H4 (cell line): ENCODE data around the gene PTPRN2. TPM values are rescaled to one million over a fixed set of nuclear protein-coding genes. Genes with fewer than 3 reads are reported as not detected.
"Not testable (repeated sequence)": the region's sequence is repeated elsewhere in the genome, so short reads cannot be mapped to it uniquely, and the experiment has no call there.

Experiments
- DNase-seq: peaks from one replicate; pipeline ENCODE4 v3.0.0-alpha.2; 2015; ENCODE audit warnings: low spot score
- total RNA-seq: library from RNA; depleted of rRNA; stranded (reverse); fragments of >200 nt; shearing (Covaris generic); gene quantifications from 2 replicates; pipeline ENCODE4 v1.2.3, GENCODE V29; 2014

Gene PTPRN2
- total RNA-seq, 1 experiment from 2014 or later, result 0.97 TPM

DNA sequence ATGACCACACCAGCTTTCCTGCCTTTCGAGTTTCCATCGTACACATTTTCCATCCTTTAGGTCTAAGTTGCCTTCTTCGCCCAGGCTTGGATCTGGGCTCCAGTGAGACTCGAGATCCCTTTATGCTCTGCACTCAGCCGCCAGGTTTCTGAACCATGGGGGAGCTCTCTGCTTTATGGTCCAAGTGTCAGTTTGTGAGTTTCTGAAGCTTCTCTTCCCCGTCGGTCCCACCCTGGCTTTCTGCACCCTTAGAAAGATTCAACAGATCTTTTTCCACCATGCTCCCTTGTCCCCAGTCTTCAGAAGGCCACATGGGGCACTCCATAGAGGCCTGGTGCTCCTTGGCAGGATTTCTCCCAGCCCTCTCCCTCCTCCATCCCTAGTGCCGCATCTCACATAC lies 402.0 kb downstream of the PTPRN2 start:
- DNase-seq, result no peak

DNA sequence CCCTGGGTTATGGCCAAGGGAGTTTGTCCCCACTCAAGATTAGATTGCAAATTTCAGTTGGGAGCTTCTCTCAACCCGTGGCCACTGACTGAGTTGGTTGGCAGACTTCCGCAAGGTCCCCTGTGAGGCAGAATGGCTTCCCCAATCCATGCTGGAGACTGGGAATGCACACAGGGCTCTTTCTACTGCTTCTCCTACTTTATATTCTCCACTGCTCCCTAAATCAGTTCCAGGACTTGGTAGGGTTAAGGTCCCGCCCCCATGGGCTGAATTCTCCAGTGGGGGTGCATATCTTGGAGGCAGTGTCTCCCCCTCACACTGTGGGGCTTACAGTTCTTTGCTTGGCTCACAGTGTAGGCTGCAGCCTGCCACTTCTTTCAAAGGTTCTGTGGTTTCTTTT lies 404.2 kb downstream of the PTPRN2 start:
- DNase-seq, result no peak

DNA sequence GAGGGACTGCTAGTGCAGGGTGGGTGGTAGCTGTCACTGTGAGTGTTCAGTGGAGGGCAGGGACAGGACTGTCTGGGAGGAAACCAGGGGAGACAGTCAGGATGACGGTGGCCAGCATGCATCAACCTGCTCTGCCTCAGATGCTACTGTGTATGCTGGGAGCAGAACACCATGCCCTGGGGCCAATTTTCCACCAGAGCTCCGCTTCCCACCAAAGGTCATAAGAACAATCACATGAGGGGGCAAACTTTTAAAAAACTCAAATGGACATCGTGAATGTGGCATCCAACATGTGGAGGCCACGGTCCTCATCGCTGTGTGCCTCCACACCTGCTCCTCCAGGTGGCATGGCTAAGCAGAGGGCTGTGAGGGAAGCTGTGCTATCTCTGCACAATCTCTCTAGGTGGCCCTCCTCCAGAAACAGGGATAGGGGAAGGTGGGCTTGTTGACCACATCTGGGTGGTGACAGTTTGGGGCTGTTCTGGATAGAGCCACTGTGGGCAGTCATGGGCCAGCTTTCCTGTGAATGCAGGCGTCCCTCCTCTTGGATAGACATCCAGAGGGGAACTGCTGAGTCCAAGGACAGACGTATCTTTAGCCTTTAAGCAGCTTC lies 411.0 kb downstream of the PTPRN2 start:
- no peak for DNase-seq

DNA sequence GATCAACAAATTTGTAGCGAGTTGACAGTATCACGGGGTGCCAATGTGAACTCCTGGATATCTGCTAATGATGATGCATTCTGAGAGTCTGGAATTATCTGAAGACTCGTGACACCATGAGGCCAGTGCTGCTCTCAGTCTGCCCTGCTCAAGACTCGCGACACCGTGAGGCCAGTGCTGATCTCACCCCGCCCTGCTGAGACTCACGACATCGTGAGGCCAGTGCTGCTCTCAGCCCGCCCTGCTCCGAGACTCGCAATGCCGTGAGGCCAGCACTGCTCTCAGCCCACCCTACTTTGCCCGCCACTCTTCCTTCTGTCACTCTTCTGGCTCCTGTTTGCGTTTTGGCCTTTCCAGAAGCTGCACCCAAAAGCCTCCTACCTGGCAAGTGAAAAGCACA lies 411.8 kb downstream of the PTPRN2 start:
- DNase-seq, result no peak

DNA sequence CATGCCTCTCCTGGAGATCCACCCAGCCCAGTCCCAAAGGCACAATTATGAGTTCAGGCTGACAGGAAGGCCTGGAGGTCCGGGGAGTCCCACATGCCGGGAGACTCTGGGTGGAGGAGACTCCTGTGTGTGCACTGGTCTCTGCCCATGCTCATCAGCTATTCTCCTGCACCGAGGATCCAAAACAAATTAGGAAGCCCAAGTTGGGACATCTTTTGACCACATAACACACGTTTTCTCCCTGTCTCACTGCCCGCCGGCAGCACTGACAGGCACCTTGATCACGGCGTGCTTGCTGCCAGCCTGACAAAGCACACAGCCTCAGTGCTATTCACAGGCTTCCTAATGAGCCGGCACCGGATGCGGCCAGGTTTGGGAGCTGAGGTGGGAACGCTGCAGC lies 412.7 kb downstream of the PTPRN2 start:
- DNase-seq, result no peak

DNA sequence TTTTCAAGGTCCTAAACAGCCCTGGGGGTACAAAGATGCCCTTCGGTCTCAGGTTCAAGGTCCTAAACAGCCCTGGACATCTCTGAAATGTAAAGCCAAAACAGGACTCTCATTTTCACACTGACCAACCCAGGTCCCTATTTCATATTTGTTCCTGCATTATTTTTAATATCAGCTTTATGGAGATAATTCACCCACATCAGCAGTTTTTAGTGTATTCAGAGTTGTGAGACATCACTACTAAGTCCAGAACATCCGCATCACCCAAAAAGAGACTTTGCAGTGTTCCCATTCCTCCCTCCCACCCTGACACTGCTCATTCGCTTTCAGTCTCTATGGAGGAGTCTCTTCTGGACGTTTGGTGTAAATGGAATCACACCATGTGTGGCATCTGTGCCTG lies 420.2 kb downstream of the PTPRN2 start:
- no peak for DNase-seq

DNA sequence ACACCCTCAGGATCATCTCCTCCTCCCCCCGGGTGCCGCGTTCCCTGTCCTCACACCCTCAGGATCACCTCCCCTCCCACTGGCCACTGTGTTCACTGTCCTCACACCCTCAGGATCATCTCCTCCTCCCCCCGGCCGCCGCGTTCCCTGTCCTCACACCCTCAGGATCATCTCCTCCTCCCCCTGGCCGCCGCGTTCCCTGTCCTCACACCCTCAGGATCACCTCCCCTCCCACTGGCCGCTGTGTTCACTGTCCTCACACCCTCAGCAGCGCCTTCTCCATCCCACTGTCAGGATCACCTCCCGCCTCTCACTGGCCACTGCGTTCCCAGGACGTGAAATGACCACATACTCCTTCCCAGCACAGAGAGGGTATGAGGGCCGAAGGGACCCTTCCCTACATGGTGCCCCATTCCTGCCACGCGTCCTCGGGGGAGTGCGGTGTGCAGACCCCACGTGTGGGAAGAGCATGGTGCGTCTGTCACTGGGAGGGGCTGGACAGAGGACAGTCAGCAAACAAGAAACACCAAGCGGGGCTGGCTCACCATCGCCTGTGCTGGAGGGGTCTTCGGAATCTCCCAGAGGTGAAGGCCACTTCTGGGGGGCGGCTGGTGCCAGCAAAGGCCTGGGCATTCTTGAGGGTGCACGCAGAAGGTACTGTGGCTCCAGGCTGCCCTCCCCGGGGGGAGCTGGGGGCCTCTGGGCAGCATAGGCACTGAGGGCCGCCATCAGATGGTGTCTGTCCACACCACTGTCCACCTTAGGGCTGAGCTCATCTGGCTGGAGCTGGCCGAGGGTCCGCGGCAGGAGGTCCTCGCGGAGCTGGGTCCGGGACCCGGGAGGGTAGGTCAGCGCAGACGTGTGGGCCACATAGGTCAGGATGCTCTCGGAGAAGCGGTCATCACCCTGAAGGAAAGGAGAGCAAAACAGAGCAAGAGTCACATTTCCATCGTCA lies 421.0 kb downstream of the PTPRN2 start:
- no peak for DNase-seq

DNA sequence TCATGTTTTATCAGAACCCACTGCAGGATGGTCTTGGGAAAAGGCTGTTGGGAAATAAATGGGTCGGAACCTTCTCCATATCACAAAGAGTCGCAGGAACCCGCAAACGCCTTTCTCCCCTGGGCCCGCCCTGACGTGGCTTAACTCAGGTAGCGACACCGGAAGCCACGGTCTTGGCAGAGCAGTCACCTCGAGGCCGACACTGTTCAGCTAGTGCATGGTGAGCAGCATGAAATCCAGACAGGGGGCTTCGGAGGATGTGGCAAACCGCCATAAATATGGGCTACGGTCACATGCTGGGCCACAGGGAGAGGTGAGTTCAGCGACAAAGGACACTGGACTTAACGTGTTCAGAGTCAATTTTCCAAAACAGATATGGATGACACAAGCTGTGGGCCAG lies 421.9 kb downstream of the PTPRN2 start:
- no peak for DNase-seq

DNA sequence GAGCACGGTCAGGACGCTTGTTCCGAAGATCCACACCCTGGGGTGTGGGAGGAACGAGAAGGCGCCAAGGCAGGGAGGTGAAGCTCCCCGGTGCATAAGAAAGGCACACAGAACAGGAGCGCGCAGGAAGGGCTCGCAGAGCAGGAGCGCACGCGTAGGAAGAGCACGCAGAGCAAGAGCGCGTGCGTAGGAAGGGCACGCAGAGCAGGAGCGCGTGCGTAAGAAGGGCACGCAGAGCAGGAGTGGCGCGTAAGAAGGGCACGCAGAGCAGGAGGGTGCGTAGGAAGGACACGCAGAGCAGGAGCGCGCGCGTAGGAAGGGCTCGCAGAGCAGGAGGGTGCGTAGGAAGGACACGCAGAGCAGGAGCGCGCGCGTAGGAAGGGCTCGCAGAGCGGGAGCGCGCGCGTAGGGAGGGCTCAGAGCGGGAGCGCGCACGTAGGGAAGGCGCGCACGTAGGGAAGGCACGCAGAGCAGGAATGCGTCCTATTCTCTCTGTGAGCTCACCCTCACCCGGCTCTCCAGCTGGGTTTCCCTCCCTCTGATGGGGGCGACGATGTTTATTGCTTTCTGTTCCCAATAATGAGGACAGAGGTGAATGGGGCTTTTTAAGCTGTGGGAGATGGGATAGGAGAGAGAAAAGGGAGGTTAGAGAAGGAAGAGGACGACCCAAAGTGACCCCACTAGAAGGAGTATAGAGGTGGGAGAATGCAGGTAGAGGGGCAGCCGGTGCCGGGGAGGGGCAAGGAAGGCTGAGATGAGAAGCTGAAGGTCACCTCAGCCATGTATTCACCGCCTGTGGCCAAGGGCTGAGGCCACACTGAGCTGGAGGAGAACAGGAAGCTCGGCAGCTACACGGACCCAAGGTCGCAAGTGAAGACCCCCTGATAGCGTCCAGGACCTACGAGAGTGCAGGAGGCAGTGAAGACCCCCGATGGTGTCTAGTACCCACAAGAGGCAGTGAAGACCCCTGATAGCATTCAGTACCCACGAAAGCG lies 423.2 kb downstream of the PTPRN2 start:
- DNase-seq, result no peak

DNA sequence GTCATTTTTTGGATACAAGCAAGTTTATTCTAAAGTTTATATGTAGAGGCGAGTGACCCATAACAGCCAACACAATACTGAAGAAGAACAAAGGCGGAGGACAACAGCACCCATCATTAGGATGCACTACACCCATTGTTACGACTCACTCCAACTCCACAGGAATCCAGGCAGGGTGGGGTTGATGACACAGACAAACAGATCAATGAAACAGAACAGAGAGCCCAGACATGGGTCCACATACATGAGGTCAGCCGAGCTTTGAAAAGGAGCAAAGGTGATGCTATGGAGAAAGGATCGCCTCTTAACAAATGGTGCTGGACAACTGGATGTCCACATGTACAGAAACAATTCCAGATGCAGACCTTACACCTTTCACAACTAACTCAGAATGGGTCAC lies 426.4 kb downstream of the PTPRN2 start:
- no peak for DNase-seq

DNA sequence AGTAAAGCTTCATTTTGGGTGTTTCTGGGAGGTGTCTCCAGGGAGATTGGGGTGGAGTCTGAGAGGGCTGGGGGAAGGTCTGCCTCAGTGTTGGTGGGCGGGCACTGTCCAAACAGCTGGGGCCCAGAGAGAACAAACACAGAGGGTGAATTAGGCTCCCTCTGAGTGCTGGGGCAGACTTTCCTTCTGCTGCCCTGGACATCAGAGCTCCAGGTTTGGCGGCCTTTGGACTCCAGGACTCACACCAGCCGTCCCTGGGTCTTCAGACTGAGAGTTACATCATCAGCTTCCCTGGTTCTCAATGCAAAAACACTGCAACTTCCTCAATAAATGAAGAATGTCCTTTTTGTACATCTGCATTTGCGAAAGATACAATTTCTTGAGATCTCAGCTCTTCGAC lies 427.4 kb downstream of the PTPRN2 start:
- DNase-seq, result no peak

DNA sequence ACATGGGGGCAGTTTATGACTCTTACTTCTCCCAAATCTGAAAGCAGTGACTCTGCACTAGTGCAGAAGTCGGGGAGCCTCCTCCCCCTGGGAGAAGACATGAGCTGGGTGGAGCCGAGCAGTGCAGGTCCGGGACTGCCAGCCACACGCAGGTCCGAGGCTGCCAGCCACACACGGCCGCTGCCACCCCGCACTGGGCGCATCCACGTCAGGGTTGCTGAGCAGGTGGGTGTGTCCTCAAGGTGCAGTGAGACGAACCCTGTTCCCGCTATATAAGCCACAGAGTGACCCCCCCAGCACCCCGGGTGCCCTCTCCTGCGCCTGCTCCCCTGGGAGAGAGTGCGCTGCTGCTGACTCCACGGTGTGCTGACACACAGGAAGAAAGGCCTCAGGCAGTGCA lies 430.2 kb downstream of the PTPRN2 start:
- no peak for DNase-seq

DNA sequence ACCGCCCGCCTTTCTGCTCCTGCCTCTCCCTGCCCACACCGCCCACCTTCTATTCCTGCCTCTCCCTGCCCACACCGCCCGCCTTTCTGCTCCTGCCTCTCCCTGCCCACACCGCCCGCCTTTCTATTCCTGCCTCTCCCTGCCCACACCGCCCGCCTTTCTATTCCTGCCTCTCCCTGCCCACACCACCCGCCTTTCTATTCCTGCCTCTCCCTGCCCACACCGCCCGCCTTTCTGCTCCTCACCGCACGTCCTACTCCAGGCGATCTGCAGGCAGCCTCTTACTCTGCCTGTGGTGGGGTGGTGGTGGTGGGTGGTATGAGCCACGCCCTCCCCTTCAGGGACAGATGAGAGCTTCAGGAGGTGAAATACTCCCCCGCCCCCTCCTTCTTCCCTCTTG lies 436.4 kb downstream of the PTPRN2 start:
- DNase-seq, result peak; percentile 98

DNA sequence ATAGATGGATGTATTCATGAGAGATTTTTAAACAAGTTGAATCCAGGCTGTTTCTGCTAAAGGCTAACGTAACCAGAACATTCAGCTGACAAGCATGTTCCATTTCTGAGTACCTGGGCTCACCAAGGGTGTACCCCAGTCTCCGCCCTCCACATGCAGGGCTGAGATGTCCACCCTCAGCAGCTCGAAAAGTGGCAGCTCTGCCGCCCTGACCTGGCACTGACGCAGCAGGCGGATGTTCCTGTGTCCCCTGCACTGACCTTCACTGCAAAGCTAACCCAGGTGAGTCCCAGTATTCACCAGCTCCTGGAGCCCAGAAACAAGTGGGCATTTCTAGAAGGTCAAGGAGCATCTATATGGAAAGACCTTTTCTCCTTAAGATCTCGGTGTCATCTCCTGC lies 437.4 kb downstream of the PTPRN2 start:
- DNase-seq, result no peak

DNA sequence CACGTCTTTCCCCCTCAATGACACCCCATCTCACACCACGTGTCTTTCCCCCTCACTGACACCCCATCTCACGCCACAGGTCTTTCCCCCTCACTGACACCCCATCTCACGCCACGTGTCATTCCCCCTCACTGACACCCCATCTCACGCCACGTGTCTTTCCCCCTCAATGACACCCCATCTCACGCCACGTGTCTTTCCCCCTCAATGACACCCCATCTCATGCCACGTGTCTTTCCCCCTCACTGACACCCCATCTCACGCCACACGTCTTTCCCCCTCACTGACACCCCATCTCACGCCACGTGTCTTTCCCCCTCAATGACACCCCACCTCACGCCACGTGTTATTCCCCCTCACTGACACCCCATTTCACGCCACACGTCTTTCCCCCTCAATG lies 440.2 kb downstream of the PTPRN2 start:
- DNase-seq, result not testable (repeated sequence)

DNA sequence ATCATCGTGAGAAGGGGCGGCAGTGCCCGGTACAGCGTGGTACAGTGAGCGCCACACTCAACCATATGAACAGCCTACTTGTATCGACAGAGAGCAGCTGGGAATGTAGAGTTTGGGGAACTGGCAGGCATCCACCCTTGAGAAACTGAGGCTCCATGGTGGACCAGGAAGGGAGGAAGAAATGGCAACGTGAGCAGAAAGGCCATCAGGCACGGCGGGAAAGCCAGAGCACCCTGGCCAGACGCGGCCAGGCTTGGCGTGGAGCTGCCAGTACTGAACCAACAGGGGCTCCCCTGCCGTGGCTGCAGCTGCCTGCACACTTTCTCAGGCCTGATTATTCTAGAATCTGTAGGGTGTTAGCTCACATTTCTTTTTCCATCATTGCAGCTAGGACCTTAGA lies 442.3 kb downstream of the PTPRN2 start:
- no peak for DNase-seq

DNA sequence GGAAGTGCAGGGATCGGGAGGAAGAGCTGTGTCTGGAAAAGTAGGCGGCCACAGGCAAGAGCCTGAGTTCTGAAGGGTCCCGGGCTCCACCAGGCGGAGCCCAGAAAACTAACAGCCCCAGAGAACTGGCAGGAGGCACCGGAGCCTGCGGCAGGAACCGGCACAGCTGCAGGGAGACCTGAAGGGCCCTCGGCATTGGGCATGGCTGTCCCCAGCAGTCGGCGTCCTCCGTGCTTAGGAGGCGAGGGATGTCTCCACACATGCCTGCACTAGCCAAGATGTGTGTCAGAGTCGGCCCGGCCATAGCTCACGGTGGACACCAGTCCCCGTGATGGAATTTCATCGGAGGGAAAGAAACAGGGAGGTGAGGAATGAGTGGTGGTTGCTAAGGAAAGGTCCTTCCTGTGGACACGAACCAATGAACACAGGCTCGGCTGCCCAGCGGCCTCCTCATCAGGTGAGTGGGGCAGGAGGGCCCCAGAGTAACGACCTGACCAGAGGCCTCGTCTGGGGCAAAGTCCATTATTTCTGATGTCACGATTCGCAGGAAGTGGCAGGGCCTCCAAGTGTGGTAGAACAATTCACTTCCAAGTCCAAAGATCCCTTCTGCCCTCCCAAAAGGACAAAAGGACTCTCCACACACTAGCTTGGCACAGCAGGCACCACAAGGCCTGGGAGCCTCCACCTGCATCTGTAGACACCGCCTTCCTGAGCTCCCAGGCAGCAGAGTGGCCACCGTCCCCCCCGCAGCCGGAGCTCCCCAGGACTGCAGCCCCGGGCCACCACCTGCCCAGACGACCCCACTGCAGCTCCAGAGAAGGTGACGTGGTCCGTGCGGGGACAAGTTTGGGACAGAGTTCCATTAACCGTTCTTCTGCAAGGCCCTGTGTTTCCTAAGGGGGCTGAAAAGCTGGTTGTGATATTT lies 444.2 kb downstream of the PTPRN2 start:
- DNase-seq, result no peak

DNA sequence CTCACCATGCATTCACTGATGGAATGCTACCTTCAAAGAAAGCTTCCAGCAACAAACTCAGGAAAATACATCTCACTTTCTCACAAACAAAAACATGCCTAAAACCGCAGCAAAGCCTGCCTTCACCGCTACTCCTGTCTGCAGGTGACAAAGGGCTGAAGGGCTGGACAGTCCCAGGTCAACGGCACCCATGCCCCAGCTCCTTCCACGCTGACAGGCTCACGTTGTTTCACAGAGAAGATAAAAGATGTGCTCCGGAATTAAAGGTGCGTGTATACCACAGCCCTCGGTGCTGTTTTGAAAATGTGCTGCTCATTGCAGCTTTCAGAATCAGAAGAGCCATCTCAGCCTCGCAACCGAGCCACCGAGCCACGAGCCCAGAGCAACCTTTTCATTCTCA lies 445.0 kb downstream of the PTPRN2 start:
- DNase-seq, result no peak

DNA sequence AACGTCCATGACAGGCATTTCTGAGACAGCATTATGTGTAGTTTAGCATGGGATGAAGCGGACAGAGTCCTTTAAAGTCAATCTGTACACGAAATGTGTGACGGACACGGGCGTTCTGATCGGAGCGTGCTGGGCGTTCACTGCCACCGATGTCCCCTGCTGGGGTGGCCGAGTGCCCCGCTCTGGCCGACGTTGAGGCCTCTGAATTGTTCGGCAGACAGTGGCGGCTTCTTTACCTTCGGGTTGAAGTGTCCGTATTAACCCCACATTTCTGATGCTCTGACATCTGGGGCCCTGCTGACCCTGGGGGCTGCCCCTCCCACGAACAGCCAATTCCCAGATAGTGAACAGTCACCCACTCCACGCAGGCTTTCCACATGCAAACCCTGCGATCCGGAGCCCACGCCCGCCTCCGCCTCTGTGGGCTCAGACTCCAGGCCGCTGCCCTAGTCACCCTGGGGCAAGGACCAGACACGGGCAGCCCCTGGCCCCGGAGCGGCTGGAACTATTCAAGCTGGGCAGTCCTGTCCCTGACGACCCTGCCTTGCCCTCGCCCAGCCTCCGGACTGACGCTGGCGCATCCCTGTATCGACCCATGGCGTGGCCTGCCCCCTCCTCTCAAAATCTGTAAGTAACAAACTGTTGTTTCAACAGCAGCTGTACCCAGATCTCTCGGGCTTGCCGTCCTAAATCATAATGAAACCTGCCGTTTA lies 445.7 kb downstream of the PTPRN2 start:
- DNase-seq, result no peak

DNA sequence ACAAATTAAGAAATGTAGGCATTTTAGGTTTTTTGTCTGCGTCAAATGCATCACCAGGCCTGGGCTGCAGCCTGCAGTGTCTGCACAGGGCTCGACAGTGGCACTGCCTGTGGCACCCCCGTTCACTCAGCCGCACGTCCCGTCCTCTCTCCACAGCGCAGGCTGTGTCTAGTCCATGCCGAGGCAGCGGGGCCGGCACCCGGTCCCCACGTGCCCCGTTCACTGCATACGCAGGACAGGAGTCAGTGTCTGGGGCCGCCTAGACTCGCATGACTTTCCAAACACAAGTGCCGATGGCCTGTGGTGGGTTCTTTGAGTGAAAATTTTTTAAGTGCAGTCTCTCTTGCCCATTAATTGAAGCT lies 446.4 kb downstream of the PTPRN2 start:
- DNase-seq, result no peak
